HCT116 (cell line): Measurements from ENCODE around the gene ASB11.

Experiments
- JUND ChIP-seq: IDR thresholded peaks from 2 replicates; pipeline ENCODE4 v1.6.1; 2012
- TCF7L2 ChIP-seq: IDR thresholded peaks from 2 replicates; pipeline ENCODE4 v1.7.0; 2011; ENCODE audit warnings: borderline replicate concordance, inconsistent platforms; ENCODE audit not compliant: insufficient read depth, insufficient read length; ENCODE audit errors: extremely low read depth
- YY1 ChIP-seq: IDR thresholded peaks from 2 replicates; pipeline ENCODE4 v1.6.1; 2011; ENCODE audit warnings: low read length, low read depth, moderate library complexity, mild to moderate bottlenecking; ENCODE audit not compliant: insufficient replicate concordance; ENCODE audit errors: extremely low read depth
- TF ChIP-seq, protein P1 (sequence below), 3 experiments: fragments of 200-600 bp in 1 of 3; sonication (generic) in 1 of 3; IDR thresholded peaks in 2 of 3; conservative IDR thresholded peaks in 1 of 3; 2 replicates each; pipeline ENCODE4 v1.5.1; 2012 to 2017; ENCODE audit warnings: low read depth in 2 of 3, low read length in 2 of 3, antibody characterized with exemption in 1 of 3, borderline replicate concordance in 1 of 3, control low read depth in 1 of 3, mild to moderate bottlenecking in 1 of 3, mixed read lengths in 1 of 3, mixed run types in 1 of 3, moderate library complexity in 1 of 3; ENCODE audit not compliant: insufficient read depth in 1 of 3
- TF ChIP-seq, protein P2 (sequence below): IDR thresholded peaks from 2 replicates; pipeline ENCODE4 v1.6.1; 2012

DNA sequence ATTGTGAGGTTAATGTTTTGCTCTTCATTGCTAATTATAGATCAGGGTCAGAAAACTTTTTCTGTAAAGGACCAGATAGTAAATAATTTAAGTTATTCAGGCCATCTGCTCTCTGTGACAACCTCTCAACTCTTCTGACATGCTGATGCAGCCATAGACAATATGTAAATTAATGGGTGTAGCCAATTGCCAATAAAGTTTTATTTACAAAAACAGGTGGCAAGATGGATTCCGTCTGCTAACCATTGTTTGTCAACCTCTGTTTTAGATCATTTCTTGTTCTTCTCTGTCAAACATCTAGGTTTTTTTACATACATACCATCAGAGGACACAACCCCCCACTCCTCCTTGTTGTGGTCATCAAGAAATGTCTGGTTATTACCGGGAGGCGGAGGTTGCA is 79.3 kb downstream of the ASB11 start:
- TF ChIP-seq, protein P1, sequence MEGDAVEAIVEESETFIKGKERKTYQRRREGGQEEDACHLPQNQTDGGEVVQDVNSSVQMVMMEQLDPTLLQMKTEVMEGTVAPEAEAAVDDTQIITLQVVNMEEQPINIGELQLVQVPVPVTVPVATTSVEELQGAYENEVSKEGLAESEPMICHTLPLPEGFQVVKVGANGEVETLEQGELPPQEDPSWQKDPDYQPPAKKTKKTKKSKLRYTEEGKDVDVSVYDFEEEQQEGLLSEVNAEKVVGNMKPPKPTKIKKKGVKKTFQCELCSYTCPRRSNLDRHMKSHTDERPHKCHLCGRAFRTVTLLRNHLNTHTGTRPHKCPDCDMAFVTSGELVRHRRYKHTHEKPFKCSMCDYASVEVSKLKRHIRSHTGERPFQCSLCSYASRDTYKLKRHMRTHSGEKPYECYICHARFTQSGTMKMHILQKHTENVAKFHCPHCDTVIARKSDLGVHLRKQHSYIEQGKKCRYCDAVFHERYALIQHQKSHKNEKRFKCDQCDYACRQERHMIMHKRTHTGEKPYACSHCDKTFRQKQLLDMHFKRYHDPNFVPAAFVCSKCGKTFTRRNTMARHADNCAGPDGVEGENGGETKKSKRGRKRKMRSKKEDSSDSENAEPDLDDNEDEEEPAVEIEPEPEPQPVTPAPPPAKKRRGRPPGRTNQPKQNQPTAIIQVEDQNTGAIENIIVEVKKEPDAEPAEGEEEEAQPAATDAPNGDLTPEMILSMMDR (IDR thresholded peaks at IDR 0.05 in 2 of 3, conservative IDR thresholded peaks at IDR 0.05 in 1 of 3; ENCODE audit: borderline replicate concordance in 1 of 3, insufficient read depth in 1 of 3, low read depth in 2 of 3, low read length in 2 of 3), result no peak
- TF ChIP-seq, protein P2, sequence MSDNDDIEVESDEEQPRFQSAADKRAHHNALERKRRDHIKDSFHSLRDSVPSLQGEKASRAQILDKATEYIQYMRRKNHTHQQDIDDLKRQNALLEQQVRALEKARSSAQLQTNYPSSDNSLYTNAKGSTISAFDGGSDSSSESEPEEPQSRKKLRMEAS, result no peak
- TF ChIP-seq JUND (no peak), TCF7L2 (no peak), YY1 (no peak)
